ENCODE data around the gene CEP290. TPM values are rescaled to one million over a fixed set of nuclear protein-coding genes. Genes with fewer than 3 reads are reported as not detected.

CEP290 gene
- total and polyA plus RNA-seq, 4 donors: 1.0 to 4.7 (median 4.0) TPM

DNA sequence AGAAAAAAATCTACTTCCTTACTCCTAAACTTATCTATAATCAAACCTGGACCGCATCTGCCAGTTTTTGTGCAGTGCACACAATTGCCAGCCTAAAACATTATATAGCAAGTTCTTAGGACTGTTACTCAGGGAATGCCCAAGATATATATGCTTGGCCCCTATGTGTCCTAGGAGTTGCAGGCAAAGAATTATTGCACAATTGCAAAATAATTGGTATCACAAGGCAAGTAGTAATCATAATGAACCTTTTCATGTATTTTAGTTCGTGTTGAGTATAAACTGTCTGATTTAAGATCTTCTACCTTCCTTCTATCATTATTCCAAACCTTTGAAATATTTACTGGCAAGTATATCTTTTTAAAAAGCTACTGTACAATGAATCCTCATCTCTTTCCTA, 45.7 kb upstream of the CEP290 start (continued):
- TF ChIP-seq SP1 (IDR thresholded peaks at IDR 0.05) (no peak), ATF3 (IDR thresholded peaks at IDR 0.05) (no peak), RAD21 (IDR thresholded peaks at IDR 0.05) (no peak), ZBTB33 (IDR thresholded peaks at IDR 0.05) (no peak)

GRCh38 chr12:88185988-88186387, 44.1 kb upstream of the CEP290 start:
- DNase-seq (ENCODE audit: low spot score): no peak

More at GRCh38 chr12:88185988-88186387, 44.1 kb upstream of the CEP290 start:
- Histone ChIP-seq H3K27me3 (ENCODE audit: control insufficient read depth in 4 of 4, insufficient read depth in 4 of 4, low read length in 3 of 4) (no peaks in the 10 kb centered on the region), H3K9me3 (ENCODE audit: control insufficient read depth in 4 of 4, low read length in 3 of 4) (peaks cover 0 to 2% (median 0%) of the 10 kb centered on the region in 4 donors), H3K4me3 (ENCODE audit: low read depth in 1 of 3, low read length in 3 of 3) (no peak overlapping the region), H3K36me3 (ENCODE audit: control insufficient read depth in 4 of 4, insufficient read depth in 3 of 4, low read depth in 1 of 4, low read length in 3 of 4) (peaks cover 0 to 8% (median 2%) of the 10 kb centered on the region in 4 donors), H3K9ac (ENCODE audit: low read depth in 1 of 2, low read length in 2 of 2) (no peak overlapping the region), H3K27ac (ENCODE audit: low read depth in 1 of 2, low read length in 2 of 2) (no peak overlapping the region), H3K4me1 (ENCODE audit: control insufficient read depth in 4 of 4, insufficient read depth in 4 of 4, low read length in 3 of 4) (no peaks in the 10 kb centered on the region)
- TF ChIP-seq RAD21 (IDR thresholded peaks at IDR 0.05): no peak
- no peak for TF ChIP-seq GABPA (IDR thresholded peaks at IDR 0.05 in 1 of 2, conservative IDR thresholded peaks at IDR 0.05 in 1 of 2)
- no peak for TF ChIP-seq EGR1 (IDR thresholded peaks at IDR 0.05; ENCODE audit: low read depth in 2 of 2)
- TF ChIP-seq HNF4A (conservative IDR thresholded peaks at IDR 0.05): no peak
- TF ChIP-seq TAF1 (conservative IDR thresholded peaks at IDR 0.05): no peak
- TF ChIP-seq YY1 (IDR thresholded peaks at IDR 0.05): no peak
- TF ChIP-seq NR2F2 (IDR thresholded peaks at IDR 0.05): no peak
- no peak for TF ChIP-seq ZBTB33 (IDR thresholded peaks at IDR 0.05)
- no peak for TF ChIP-seq FOXA1 (IDR thresholded peaks at IDR 0.05)
- TF ChIP-seq SP1 (IDR thresholded peaks at IDR 0.05): no peak
- TF ChIP-seq, protein P1, sequence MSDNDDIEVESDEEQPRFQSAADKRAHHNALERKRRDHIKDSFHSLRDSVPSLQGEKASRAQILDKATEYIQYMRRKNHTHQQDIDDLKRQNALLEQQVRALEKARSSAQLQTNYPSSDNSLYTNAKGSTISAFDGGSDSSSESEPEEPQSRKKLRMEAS (IDR thresholded peaks at IDR 0.05): no peak
- TF ChIP-seq, protein P2, sequence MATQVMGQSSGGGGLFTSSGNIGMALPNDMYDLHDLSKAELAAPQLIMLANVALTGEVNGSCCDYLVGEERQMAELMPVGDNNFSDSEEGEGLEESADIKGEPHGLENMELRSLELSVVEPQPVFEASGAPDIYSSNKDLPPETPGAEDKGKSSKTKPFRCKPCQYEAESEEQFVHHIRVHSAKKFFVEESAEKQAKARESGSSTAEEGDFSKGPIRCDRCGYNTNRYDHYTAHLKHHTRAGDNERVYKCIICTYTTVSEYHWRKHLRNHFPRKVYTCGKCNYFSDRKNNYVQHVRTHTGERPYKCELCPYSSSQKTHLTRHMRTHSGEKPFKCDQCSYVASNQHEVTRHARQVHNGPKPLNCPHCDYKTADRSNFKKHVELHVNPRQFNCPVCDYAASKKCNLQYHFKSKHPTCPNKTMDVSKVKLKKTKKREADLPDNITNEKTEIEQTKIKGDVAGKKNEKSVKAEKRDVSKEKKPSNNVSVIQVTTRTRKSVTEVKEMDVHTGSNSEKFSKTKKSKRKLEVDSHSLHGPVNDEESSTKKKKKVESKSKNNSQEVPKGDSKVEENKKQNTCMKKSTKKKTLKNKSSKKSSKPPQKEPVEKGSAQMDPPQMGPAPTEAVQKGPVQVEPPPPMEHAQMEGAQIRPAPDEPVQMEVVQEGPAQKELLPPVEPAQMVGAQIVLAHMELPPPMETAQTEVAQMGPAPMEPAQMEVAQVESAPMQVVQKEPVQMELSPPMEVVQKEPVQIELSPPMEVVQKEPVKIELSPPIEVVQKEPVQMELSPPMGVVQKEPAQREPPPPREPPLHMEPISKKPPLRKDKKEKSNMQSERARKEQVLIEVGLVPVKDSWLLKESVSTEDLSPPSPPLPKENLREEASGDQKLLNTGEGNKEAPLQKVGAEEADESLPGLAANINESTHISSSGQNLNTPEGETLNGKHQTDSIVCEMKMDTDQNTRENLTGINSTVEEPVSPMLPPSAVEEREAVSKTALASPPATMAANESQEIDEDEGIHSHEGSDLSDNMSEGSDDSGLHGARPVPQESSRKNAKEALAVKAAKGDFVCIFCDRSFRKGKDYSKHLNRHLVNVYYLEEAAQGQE (IDR thresholded peaks at IDR 0.05): no peak
- TF ChIP-seq ATF3 (IDR thresholded peaks at IDR 0.05): no peak
- no peak for TF ChIP-seq HNF4G (IDR thresholded peaks at IDR 0.05)
- TF ChIP-seq, protein P3, sequence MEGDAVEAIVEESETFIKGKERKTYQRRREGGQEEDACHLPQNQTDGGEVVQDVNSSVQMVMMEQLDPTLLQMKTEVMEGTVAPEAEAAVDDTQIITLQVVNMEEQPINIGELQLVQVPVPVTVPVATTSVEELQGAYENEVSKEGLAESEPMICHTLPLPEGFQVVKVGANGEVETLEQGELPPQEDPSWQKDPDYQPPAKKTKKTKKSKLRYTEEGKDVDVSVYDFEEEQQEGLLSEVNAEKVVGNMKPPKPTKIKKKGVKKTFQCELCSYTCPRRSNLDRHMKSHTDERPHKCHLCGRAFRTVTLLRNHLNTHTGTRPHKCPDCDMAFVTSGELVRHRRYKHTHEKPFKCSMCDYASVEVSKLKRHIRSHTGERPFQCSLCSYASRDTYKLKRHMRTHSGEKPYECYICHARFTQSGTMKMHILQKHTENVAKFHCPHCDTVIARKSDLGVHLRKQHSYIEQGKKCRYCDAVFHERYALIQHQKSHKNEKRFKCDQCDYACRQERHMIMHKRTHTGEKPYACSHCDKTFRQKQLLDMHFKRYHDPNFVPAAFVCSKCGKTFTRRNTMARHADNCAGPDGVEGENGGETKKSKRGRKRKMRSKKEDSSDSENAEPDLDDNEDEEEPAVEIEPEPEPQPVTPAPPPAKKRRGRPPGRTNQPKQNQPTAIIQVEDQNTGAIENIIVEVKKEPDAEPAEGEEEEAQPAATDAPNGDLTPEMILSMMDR (IDR thresholded peaks at IDR 0.05; ENCODE audit: low read depth, low read length, missing input control): no peak
- TF ChIP-seq JUND (IDR thresholded peaks at IDR 0.05): no peak
- no peak for TF ChIP-seq RXRA (IDR thresholded peaks at IDR 0.05)
- TF ChIP-seq FOXA2 (IDR thresholded peaks at IDR 0.05): no peak
